GM21619 (cell line): Measurements from ENCODE around the gene YARS1.
"Not testable (repeated sequence)": the region's sequence is repeated elsewhere in the genome, so short reads cannot be mapped to it uniquely, and the experiment has no call there.

Experiments
- ATAC-seq: cut with Tn5 transposase; IDR thresholded peaks from one replicate; pipeline ENCODE4 v1.9.1; 2021; ENCODE audit not compliant: unreplicated experiment

Gene YARS1

DNA sequence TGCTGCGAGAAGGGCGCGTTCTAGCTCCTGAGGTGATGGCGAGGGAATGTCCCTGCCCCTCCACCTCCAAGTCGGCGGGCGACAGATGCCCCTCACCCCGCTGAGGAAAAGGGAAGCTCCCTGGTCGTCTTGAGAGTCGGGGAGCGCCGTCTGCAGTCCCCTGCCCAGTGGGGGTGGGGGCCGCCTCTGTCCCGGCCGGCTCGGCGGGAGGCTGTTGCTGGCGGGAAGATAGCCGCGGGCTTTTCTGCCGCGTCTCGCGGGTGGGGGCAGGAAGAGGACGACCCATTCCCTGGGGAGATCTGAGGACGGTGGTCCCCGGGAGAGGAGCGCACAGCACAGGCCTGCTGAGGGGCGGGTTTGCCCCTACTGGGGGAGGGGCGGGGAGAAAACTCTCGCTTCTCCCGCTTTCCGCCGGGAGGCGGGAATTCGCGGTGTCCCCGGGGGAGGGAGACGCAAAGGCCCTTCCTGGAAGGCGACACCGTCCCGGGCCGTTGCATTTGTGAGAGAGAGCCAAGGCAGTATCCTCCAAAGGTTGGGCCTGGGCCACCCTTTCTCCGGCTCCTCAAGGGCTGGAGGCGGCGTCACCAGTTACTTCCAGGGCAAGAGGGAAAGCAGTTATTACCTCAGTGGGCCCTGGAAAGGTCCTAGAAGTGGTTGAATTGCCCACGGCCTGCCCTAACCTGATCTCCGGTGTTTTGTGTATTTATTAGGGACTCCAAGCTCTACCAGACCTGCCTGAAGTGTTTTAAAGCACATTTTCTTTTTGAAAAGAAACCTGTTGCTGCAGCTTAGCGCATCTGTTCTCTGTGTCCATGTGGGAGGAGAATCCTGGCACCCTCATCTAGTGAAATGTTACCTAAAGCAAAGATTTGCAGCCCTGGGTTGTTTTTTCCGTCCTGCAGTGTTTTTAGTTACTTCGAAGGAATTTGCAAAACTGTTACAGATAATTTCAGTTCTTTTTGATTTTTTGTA lies 943 bp upstream of the YARS1 start:
- ATAC-seq: peak; percentile 14

DNA sequence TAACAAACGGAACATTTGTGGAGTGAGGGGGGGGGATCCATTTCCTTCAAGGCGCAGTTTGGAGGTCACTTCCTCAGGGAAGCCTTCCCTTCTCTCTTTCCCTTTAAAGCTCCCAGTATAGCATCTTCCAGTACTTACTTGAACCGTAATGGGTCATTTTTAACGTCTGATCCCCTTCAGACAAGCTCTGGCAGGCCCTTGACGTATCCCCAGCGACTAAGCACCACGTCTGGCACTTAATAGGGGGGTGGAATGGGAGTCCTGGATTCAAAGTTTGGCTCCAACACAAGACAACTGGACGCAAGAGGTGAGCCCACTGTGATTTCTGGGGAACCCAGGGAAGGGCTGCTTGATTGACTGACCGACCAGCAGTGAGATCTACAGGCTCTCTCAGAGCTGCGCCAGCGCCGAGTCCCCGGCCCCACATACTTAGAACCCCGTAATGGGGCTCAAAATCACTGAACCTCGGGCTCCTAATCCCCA lies 441 bp downstream of the YARS1 start:
- no peak for ATAC-seq

GRCh38 chr1:32813941-32814739 lies 3.0 kb downstream of the YARS1 start:
- no peak for ATAC-seq

GRCh38 chr1:32811917-32812316 lies 5.2 kb downstream of the YARS1 start:
- no peak for ATAC-seq

- ATAC-seq: no peak
These were observed 5.9 kb downstream of the YARS1 start for GRCh38 chr1:32811265-32811664.

- no peak for ATAC-seq
These were observed 6.8 kb downstream of the YARS1 start for GRCh38 chr1:32810358-32810757.

DNA sequence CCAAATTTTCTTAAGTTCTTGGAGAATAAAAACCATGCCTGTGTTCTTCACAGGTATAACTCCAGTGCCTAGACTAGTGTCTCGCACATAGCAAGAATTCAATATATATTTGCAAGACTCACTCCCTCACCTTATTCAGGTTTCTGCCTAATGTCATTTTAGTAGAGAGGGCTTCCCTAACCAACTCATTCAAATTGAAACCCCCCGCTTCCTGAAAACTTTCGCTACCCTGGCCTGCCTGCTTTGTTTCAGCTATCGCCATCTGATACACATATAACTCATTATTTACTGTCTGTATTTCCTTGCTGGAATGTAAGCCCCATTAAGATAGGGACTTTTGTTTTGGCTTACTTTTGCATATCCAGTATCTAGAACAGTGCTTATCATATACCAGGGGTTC lies 8.6 kb downstream of the YARS1 start:
- no peak for ATAC-seq

- ATAC-seq: no peak
These were observed 10.1 kb downstream of the YARS1 start for GRCh38 chr1:32806910-32807523.

- no peak for ATAC-seq
These were observed 10.9 kb downstream of the YARS1 start for GRCh38 chr1:32806290-32806689.

- not testable (repeated sequence) for ATAC-seq
These were observed 12.7 kb downstream of the YARS1 start for GRCh38 chr1:32804460-32804859.

- no peak for ATAC-seq
These were observed 16.0 kb downstream of the YARS1 start for GRCh38 chr1:32801096-32801715.

DNA sequence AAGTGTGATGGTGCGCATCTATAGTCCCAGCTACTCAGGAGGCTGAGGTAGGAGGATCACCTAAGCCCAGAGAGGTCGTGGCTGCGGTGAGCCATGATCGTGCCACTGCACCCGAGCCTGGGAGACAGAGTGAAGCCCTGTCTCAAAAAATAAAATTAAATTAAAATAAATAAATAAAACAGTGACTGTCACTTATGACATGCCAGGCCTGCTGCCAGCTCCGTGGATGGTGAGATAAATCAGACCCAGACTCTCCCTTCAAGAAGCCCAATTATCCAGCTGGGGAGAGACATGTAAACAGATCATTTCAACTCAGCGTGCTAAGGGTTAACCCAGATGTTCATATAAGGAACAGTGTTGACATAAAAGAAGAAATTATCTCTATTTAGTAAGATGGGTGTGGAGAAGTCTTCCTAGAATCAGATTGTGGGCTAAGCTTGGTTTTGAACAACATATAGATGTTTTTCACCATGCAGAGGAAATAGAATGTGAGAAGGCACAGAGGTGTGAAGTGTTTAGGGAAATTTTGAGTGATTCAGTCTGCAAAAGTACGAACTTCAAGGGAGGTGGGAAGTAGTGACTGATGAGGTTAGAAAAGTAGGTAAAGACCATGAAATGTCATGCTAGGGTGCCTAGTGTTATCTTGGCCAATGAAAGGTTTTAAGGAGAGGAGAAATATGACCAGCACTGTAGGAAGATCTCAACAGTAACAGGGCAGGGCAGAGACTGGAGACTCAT lies 18.3 kb downstream of the YARS1 start:
- ATAC-seq: peak; percentile 54

- no peak for ATAC-seq
These were observed 19.0 kb downstream of the YARS1 start for GRCh38 chr1:32798191-32798590.

DNA sequence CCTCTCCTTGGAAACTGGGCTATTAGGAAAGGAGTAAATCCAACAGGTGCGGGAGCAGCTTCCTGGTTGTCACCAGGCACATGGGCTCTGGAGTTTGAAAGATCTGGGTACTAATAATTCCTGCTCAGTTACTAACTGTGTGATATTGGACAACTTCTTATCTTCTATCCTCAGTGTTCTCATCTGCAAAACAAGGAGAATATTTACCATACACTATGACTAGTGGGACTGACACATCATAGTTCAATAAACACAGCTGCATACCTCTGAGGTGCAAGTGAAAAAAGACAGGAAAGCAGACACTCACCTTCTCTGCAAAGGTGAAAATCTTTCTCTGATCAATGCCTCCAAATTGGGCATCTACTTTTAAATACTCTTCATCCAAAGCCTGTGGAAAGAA lies 19.7 kb downstream of the YARS1 start:
- no peak for ATAC-seq

DNA sequence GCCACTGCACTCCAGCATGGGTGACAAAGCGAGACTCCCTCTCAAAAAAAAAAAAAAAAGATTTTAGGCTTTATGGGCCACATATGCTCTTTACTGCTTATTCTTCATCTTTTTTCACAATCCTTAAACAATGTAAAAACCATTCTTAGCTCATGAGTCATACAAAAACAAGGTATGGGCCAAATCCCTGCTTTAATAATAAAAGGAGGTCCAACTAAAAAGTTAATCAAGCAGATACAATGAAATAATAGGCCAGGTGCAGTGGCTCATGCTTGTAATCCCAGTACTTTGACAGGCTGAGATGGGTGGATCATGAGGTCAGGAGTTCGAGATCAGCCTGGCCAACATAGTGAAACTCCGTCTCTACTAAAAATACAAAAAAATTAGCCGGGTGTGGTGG lies 21.4 kb downstream of the YARS1 start:
- ATAC-seq: not testable (repeated sequence)

- no peak for ATAC-seq
These were observed 25.3 kb downstream of the YARS1 start for GRCh38 chr1:32791881-32792280.

GRCh38 chr1:32789356-32789755 lies 27.8 kb downstream of the YARS1 start:
- ATAC-seq: not testable (repeated sequence)

DNA sequence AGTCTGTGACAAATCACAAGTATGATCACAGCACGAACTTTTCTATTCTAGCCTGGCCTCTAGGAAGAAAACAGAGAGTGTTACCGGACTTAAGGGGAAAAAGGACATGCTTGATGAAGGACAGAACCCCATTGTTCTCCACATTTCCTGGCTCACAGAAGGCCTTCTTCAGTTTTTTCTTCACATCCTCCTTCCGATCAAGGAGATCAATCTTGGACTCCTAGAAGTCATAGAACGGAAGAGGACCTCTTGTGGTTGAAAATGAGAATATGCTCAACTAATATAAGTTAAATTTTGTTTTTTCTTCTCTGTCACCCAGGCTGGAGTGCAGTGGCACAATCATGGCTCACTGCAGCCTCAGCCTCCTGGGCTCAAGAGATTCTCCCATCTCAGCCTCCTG lies 30.3 kb downstream of the YARS1 start:
- no peak for ATAC-seq

DNA sequence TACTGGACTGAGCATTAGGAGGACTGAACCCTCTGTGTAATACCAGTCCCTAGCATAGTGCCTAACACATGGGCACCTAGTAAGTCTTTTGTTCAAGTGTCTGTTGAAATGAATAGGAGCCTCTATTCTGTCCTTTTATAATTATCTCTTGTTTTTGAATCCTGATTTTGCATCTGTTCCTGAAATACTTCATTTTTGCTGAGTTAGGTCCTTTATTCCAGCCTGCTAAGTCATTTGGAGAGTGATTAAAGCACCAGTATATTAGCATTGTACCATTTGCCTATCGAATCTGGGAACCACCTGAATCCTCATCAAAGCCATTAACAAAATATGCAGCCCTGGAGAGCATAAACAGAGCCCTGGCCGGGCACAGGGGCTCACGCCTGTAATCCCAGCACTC lies 32.3 kb downstream of the YARS1 start:
- no peak for ATAC-seq

DNA sequence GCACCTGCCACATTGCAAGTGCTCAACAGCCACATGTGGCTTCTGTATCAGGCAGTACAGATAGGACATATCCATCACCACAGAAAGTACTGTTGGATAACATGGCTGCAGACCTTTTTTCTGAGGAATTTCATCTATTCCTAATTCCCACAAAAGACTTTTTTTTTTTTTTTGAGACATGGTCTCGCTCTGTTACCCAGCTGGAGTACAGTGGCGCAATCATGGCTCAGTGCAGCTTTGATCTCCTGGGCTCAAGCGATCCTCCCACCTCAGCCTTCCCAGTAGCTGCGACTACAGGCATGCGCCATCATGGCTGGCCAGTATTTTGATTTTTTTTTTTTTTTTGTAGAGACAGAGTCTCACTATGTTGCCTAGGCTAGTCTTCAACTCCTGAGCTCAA lies 33.3 kb downstream of the YARS1 start:
- ATAC-seq: no peak
